H1 (cell line): ENCODE results near the gene AGFG1. TPM values are rescaled to one million over a fixed set of nuclear protein-coding genes. Genes with fewer than 3 reads are reported as not detected.

Source experiments
- BACH1 ChIP-seq: IDR thresholded peaks from 2 replicates; pipeline ENCODE4 v1.6.1; 2012; ENCODE audit warnings: low read length, improper control_type of control experiment
- CBX5 ChIP-seq: fragments of 300-800, 300-1000 bp; sonication (generic); IDR thresholded peaks from 2 replicates; pipeline ENCODE4 v1.7.1; 2016; ENCODE audit warnings: antibody characterized with exemption, low read length, low read depth
- CHD7 ChIP-seq: fragments of 300-600 bp; sonication (generic); IDR thresholded peaks from 2 replicates; pipeline ENCODE4 v1.7.1; 2012; ENCODE audit warnings: low read length, moderate library complexity, mild to moderate bottlenecking, inconsistent platforms; ENCODE audit not compliant: insufficient replicate concordance
- JUND ChIP-seq: IDR thresholded peaks from 2 replicates; pipeline ENCODE4 v1.6.1; 2011; ENCODE audit warnings: mild to moderate bottlenecking, improper control_type of control experiment, low read length
- KDM1A ChIP-seq: fragments of 200-600, 300-600 bp; sonication (generic); IDR thresholded peaks from 2 replicates; pipeline ENCODE4 v1.7.1; 2016; ENCODE audit warnings: mild to moderate bottlenecking, low read length, borderline replicate concordance
- KDM5A ChIP-seq: fragments of 200-600 bp; IDR thresholded peaks from 2 replicates; pipeline ENCODE4 v1.7.1; 2012; ENCODE audit warnings: mild to moderate bottlenecking, low read length, inconsistent platforms, mixed read lengths
- MAX ChIP-seq: IDR thresholded peaks from 2 replicates; pipeline ENCODE4 v1.6.1; 2012; ENCODE audit warnings: inconsistent platforms
- NANOG ChIP-seq: IDR thresholded peaks from 2 replicates; pipeline ENCODE4 v1.6.1; 2011; ENCODE audit warnings: low read length, low read depth, mild to moderate bottlenecking, inconsistent platforms; ENCODE audit not compliant: insufficient read depth, poor library complexity, severe bottlenecking
- SIX5 ChIP-seq: IDR thresholded peaks from 2 replicates; pipeline ENCODE4 v1.6.1; 2011; ENCODE audit warnings: mild to moderate bottlenecking, low read depth, low read length
- SUZ12 ChIP-seq: fragments of 200-600 bp; sonication (generic); IDR thresholded peaks from 2 replicates; pipeline ENCODE4 v1.6.1; 2012; ENCODE audit warnings: mild to moderate bottlenecking, inconsistent platforms, low read length, moderate library complexity, mixed read lengths
- polyA plus RNA-seq, 7 experiments: library from polyadenylated mRNA; depleted of rRNA in 3 of 7; stranded (reverse) in 5 of 7; unstranded in 2 of 7; fragments of >200 nt in 5 of 7; fragments of 200-250 nt in 2 of 7; gene quantifications; 1 replicate in 5 of 7; 2 replicates in 1 of 7; 4 replicates in 1 of 7; pipeline versions ENCODE4 v1.2.1 to v1.2.3, GENCODE V29; 2011 to 2013; ENCODE audit warnings: missing spikeins in 2 of 7, mixed read lengths in 2 of 7
- total RNA-seq: library from RNA; stranded (reverse); fragmentation: NEBNext Ultra II Directional; extraction: Animal tissue kit (Norgen Biotek cat#: 25700); gene quantifications from 2 replicates; pipeline ENCODE4 v1.2.1, GENCODE V29; 2021

AGFG1 gene
- total and polyA plus RNA-seq, 2 of the 8 experiments (the other 6 are each of a cell fraction or from before 2014, with no cell fraction given): 102 to 147 TPM

GRCh38 chr2:227515742-227516141, 43.8 kb downstream of the AGFG1 start (continued):
- TF ChIP-seq CHD7 (no peak), JUND (no peak), KDM5A (no peak), KDM1A (no peak), MAX (no peak), SIX5 (no peak), SUZ12 (no peak), CBX5 (no peak), NANOG (no peak), BACH1 (no peak)
